NB4 (cell line): ENCODE results near the gene LYPD1.

Experiments used
- MYC ChIP-seq: IDR thresholded peaks from 2 replicates; pipeline ENCODE4 v1.6.1; 2011; ENCODE audit warnings: low read depth, low read length
- POLR2A ChIP-seq: IDR thresholded peaks from 2 replicates; pipeline ENCODE4 v1.6.1; 2011; ENCODE audit warnings: mild to moderate bottlenecking; ENCODE audit not compliant: insufficient read length; ENCODE audit errors: extremely low read depth
- TF ChIP-seq, protein P1 (sequence below): IDR thresholded peaks from one replicate; pipeline ENCODE4 v1.5.1; 2012; ENCODE audit warnings: low read depth, low read length
- TF ChIP-seq, protein P2 (sequence below): IDR thresholded peaks from 2 replicates; pipeline ENCODE4 v1.6.1; 2011; ENCODE audit warnings: low read depth, low read length

DNA sequence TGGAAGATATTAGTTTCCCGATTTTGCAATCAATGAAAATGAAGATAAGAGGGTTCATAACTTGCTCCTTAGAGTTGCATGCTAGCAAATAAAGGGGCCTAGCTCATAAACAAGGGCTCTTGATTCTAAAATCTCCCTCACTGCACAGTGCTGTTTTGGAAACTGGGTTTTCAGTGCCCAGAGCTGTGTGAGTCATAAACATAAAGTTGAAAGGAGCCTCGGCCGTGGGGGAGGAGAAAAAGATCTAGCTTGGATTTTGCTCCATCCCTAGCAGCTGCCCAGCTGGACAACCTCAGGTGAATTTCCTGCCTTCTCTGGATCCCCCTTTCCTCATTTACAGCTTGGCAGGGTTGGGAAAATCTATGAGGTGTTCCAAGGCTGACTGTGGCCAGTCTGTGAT is 42.5 kb downstream of the LYPD1 start:
- TF ChIP-seq, protein P1, sequence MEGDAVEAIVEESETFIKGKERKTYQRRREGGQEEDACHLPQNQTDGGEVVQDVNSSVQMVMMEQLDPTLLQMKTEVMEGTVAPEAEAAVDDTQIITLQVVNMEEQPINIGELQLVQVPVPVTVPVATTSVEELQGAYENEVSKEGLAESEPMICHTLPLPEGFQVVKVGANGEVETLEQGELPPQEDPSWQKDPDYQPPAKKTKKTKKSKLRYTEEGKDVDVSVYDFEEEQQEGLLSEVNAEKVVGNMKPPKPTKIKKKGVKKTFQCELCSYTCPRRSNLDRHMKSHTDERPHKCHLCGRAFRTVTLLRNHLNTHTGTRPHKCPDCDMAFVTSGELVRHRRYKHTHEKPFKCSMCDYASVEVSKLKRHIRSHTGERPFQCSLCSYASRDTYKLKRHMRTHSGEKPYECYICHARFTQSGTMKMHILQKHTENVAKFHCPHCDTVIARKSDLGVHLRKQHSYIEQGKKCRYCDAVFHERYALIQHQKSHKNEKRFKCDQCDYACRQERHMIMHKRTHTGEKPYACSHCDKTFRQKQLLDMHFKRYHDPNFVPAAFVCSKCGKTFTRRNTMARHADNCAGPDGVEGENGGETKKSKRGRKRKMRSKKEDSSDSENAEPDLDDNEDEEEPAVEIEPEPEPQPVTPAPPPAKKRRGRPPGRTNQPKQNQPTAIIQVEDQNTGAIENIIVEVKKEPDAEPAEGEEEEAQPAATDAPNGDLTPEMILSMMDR: no peak
- TF ChIP-seq, protein P2, sequence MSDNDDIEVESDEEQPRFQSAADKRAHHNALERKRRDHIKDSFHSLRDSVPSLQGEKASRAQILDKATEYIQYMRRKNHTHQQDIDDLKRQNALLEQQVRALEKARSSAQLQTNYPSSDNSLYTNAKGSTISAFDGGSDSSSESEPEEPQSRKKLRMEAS: no peak
- TF ChIP-seq MYC (no peak), POLR2A (no peak)
